ENCODE results near the gene NEIL1. TPM values are rescaled to one million over a fixed set of nuclear protein-coding genes. Genes with fewer than 3 reads are reported as not detected.
A peak's percentile ranks its signal among the peaks of the same experiment; 100 is the strongest.

NEIL1 gene
- total and polyA plus RNA-seq, 2 of the 8 experiments (the other 6 are each of a cell fraction or from before 2014, with no cell fraction given), result 10.4 to 10.9 TPM

DNA sequence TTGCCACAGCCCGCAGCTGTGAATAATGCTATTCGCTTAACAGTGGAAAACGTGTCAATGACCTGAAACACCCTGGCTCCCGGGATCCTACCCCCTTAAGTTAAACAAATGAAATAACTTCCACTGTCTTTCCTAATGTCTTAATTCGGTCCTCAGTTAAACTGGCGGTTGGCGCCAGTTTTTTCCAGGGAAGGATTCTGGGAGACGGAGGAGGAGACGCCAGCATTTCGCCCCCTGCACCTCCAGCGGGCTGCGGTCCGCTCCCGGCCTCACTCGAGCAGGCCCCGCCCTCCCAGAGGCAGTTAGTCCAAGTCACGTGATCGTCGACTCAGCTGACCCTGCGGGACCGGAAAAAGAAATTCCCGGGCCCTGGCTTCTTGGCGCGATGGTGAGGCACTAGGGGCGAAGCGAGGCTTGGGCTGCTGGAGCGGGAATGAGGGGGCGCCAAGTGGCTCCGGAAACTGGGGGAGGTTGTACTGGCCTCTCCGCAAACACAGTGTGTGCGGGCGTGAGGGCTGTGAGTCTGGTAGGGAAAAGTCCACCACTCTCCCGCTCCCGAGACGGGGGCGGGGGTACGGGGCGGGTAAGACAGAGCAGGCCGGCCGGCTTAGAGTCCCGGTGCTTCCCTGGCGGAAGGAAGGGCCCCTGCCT, 11.0 kb upstream of the NEIL1 start, which contains the start of gene COMMD4 (continued):
- peak; percentile 50 for TF ChIP-seq TAF7 (optimal IDR thresholded peaks at IDR 0.05; ENCODE audit: borderline replicate concordance, low read depth, low read length)
- TF ChIP-seq BACH1 (IDR thresholded peaks at IDR 0.05; ENCODE audit: low read length), result no peak
